Lower lobe of right lung (tissue), 2 donors: ENCODE data around the gene KAZALD1. TPM values are rescaled to one million over a fixed set of nuclear protein-coding genes. Genes with fewer than 3 reads are reported as not detected.
"Not testable (repeated sequence)": the region's sequence is repeated elsewhere in the genome, so short reads cannot be mapped to it uniquely, and the experiment has no call there.

Source experiments
- ATAC-seq, 2 donors: fragments of 200-7000 bp; cut with Tn5 transposase; one replicate each; pipeline ENCODE4 v1.9.1; 2020 to 2022; ENCODE audit warnings: mild to moderate bottlenecking in 2 of 2, moderate library complexity in 2 of 2
- DNase-seq: peaks from one replicate; pipeline ENCODE4 v3.0.0-alpha.2; 2020
- H3K27ac ChIP-seq: fragments of 200-600 bp; one replicate; pipeline ENCODE4 v1.8.0; 2022
- H3K27me3 ChIP-seq: fragments of 200-600 bp; one replicate; pipeline ENCODE4 v1.8.0; 2022; ENCODE audit warnings: low read depth
- H3K36me3 ChIP-seq: fragments of 200-600 bp; one replicate; pipeline ENCODE4 v1.8.0; 2022; ENCODE audit warnings: mild to moderate bottlenecking
- H3K4me1 ChIP-seq: fragments of 200-600 bp; one replicate; pipeline ENCODE4 v1.8.0; 2022
- H3K4me3 ChIP-seq: fragments of 200-600 bp; one replicate; pipeline ENCODE4 v1.8.0; 2022; ENCODE audit warnings: mild to moderate bottlenecking
- H3K9me3 ChIP-seq: fragments of 200-600 bp; one replicate; pipeline ENCODE4 v1.8.0; 2022
- CTCF ChIP-seq: fragments of 200-600 bp; IDR thresholded peaks from one replicate; pipeline ENCODE4 v1.8.0; 2022; ENCODE audit warnings: antibody characterized with exemption, mild to moderate bottlenecking
- intact Hi-C: fragments of 100-400 bp; cut with DNase I; formaldehyde crosslinking; loops from one replicate; pipeline ENCODE4 v1.11.0; 2022
- total RNA-seq: library from RNA; stranded (reverse); fragmentation: NEBNext Ultra II Directional; extraction: Animal tissue kit (Norgen Biotek cat#: 25700); gene quantifications from one replicate; pipeline ENCODE4 v1.2.1, GENCODE V29; 2021
- donor health status: DM: no; HTN: yes; CAD: no; lungs with severe emphysema.

The KAZALD1 gene
- total RNA-seq, 1 donor from 2014 or later: 9.9 TPM

- intact Hi-C loops: no loop called here
- ATAC-seq: peak; percentile 80 to 83
These were observed 29.8 kb upstream of the KAZALD1 start for GRCh38 chr10:101031796-101032636.

GRCh38 chr10:101032637-101033224, 29.1 kb upstream of the KAZALD1 start:
- Histone ChIP-seq H3K27ac (peak overlapping the region; percentile 99), H3K9me3 (no peaks in the 10 kb centered on the region), H3K27me3 (no peaks in the 10 kb centered on the region), H3K36me3 (peaks cover 33% of the 10 kb centered on the region), H3K4me3 (peak overlapping the region; percentile 83), H3K4me1 (peaks cover 20% of the 10 kb centered on the region)
- no peak for TF ChIP-seq CTCF
- DNase-seq (no peak), ATAC-seq (peak; percentile 50 to 70)
- intact Hi-C loops: no loop called here

More at GRCh38 chr10:101031796-101032636, 29.8 kb upstream of the KAZALD1 start:
- DNase-seq: peak; percentile 91
- Histone ChIP-seq H3K27ac (peak overlapping the region; percentile 99), H3K27me3 (no peaks in the 10 kb centered on the region), H3K36me3 (peaks cover 26% of the 10 kb centered on the region), H3K9me3 (no peaks in the 10 kb centered on the region), H3K4me3 (peak overlapping the region; percentile 83), H3K4me1 (peaks cover 20% of the 10 kb centered on the region)
- no peak for TF ChIP-seq CTCF

- intact Hi-C loops: no loop called here
- H3K27ac ChIP-seq: peak overlapping the region; percentile 99
These were observed 28.5 kb upstream of the KAZALD1 start for GRCh38 chr10:101033276-101033675.

GRCh38 chr10:101034404-101034803, 27.4 kb upstream of the KAZALD1 start:
- ATAC-seq, H3K9me3 ChIP-seq, DNase-seq, H3K27ac ChIP-seq, H3K4me3 ChIP-seq, intact Hi-C loops, H3K27me3 ChIP-seq: not testable (repeated sequence)
- H3K36me3 ChIP-seq: peaks cover 50% of the 10 kb centered on the region
- H3K4me1 ChIP-seq: peaks cover 20% of the 10 kb centered on the region

More at GRCh38 chr10:101033276-101033675, 28.5 kb upstream of the KAZALD1 start:
- no peak for TF ChIP-seq CTCF
- ATAC-seq (no peak), DNase-seq (no peak)
- peak overlapping the region; percentile 83 for H3K4me3 ChIP-seq
- H3K4me1 ChIP-seq: peaks cover 20% of the 10 kb centered on the region
- peaks cover 39% of the 10 kb centered on the region for H3K36me3 ChIP-seq
- no peaks in the 10 kb centered on the region for H3K27me3 ChIP-seq
- H3K9me3 ChIP-seq: no peaks in the 10 kb centered on the region

- Histone ChIP-seq H3K27me3 (no peaks in the 10 kb centered on the region), H3K9me3 (no peaks in the 10 kb centered on the region), H3K36me3 (peaks cover 59% of the 10 kb centered on the region), H3K4me3 (no peak overlapping the region), H3K4me1 (peaks cover 20% of the 10 kb centered on the region), H3K27ac (no peak overlapping the region)
- ATAC-seq (no peak), DNase-seq (no peak)
- no peak for TF ChIP-seq CTCF
- intact Hi-C loops: no loop called here
These were observed 26.5 kb upstream of the KAZALD1 start for GRCh38 chr10:101035314-101035713.
